Pulmonary artery endothelial cell (primary cell): ENCODE data around the gene REPIN1. TPM values are rescaled to one million over a fixed set of nuclear protein-coding genes. Genes with fewer than 3 reads are reported as not detected.
A peak's percentile ranks its signal among the peaks of the same experiment; 100 is the strongest.

Source experiments
- DNase-seq: peaks from one replicate; pipeline ENCODE4 v3.0.0-alpha.2; 2011; ENCODE audit warnings: low read depth, low spot score
- total RNA-seq: library from RNA; depleted of rRNA; stranded (reverse); fragments of >200 nt; gene quantifications from 2 replicates; pipeline ENCODE4 v1.2.3, GENCODE V29; 2014

Gene REPIN1
- total RNA-seq, result 72.8 and 72.9 TPM in 2 replicates

- DNase-seq, result peak; percentile 71
These were observed at the start of gene REPIN1 for GRCh38 chr7:150368096-150368883. Gene REPIN1 (plus strand): TSS chr7:150368822. CDS start chr7:150369712, 890 bp downstream.

DNA sequence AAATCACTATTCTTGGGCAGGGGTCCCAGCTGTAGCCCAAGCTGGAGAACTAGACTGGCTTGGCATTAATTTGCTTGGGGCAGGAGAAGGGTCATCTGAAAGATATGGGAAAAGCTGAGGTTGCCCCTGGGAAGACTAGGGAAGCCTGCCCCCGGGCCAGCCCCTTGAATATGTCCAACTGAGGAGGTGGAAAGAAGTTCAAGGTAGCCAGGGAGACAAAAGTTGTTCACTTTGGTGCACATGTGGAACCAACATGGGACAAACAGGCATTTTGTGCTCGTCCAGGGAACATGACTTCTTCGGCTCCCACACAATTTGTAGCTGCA, 46.9 kb upstream of the REPIN1 start:
- no peak for DNase-seq

- DNase-seq, result no peak
These were observed 46.3 kb upstream of the REPIN1 start for GRCh38 chr7:150322114-150322832.

GRCh38 chr7:150322833-150323681, 45.6 kb upstream of the REPIN1 start, which contains the start of the genes ACTR3C and LRRC61:
Gene ACTR3C (minus strand): TSS chr7:150323545. CDS start chr7:150295296, 28,249 bp downstream.
Gene LRRC61 (plus strand): TSS chr7:150323355. CDS start chr7:150336862, 13,507 bp downstream.
- no peak for DNase-seq

DNA sequence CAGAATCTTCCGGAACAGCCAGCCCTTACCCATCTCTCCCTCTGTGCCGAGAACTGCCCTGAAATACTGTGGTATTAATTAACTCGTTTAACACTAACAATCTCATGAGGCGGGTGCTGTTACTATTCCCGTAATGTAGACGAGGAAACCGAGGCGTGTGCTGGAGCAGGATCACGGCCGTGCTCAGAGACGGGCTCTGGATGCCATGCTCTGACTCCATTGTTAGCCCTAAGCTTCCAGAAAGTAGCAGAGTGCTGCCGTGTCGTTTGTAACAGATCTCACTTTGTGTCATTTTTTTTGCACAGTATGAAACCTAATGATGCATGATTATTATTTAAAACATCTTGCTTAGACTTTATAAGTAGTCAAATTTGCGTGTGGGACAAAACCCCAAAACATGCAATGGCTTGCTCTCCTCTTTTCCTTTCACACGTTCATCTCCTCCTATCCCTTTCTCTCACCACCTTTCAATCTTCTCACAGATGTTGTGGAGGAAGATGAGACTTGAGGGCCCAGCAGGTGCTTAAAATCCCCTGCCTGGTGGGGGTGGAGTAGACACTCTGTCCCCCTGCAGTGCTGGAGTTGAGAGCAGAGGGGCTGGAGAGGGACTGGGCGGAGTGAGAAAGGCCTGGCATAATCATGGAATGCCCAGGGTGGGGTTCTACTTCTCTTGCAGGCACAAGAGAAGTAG, 44.8 kb upstream of the REPIN1 start:
- no peak for DNase-seq

- no peak for DNase-seq
These were observed 44.2 kb upstream of the REPIN1 start for GRCh38 chr7:150324373-150324961.

DNA sequence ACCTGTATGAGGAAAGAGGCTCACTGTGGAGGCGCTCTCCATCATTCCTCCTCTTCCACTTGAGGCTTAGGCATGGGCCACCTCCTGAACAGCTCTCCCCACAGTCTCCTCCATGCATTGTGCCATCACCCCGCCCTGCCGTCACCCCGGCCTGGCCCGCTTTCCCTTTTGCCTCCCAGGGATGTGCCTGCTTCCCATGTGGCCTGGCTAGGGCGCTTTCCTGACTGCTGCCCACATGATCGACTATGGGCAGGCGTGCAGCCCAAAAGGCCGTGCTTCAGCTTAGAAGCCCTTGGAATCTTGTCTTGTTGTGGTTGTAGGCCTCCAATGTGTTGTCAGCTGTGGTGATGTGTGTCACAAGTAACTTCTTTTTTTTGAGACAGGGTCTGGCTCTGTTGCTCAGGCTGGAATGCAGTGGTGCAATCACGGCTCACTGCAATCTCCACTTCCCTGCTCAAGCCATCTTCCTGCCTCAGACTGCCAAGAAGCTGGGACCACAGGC, 43.5 kb upstream of the REPIN1 start:
- DNase-seq, result no peak

DNA sequence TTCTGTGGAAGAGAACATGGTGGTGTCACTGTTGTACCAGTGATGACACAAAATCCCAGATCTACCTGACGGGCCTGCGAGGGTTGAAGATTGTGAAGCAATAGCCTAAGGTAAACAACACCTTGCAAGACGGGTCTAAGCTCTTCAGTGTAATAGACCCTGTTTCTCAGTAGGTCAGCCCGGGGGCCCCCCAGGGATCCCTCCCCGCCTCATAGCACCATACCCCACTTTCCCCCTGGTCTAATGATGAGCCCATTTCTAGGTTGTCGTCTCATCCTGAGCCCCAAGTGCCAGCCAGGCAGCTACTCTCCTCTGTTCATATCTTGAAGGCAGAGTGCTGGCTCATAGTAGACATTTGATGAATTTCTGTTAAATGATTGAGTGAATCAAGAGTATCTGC, 42.7 kb upstream of the REPIN1 start:
- no peak for DNase-seq

DNA sequence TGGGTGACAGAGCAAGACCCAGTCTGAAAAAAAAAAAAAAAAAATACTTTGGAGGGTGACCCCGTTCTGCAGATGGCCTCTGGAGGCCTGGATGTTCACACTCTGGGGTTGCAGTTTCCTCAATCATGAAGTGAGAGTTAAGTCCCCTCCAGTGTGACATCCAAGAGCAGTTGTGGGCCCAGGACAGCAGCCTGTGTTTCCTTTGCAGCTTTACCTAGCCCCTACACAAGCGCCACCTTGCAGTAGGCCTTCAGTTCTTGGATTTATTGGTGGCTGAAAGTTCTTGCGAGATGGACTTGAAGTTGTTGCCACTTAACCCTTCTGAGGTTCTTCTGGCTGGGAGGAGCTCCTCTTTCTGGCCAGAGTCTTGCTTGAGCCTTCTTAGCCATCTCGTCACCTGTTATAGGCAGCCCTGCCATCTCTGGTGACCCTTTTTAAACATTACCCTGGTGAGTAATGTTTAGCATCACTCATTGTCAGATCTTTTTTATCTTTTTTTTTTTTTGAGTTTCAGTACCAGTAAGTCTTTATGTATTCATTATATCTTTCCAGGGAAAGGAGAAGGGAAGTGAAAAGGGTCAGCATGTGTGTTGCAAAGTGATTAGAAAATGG, 41.9 kb upstream of the REPIN1 start:
- DNase-seq, result no peak

DNA sequence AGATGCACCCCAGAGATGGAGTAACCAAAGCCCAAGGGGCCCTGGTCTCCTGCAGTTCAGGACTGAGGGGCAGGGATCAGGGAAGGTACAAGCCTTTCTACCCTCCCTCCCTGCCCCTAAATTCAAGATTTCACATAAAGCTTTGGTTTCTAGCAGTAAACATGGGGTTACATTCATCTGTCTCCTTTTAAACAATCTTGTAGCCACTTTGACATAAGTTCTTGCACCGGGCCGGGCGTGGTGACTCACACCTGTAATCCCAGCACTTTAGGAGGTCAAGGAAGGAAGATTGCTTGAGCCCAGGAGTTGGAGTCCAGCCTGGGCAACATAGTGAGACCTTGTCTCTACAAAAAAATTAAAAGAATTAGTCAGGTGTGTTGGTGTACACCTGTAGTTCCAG, 41.3 kb upstream of the REPIN1 start:
- DNase-seq, result no peak

DNA sequence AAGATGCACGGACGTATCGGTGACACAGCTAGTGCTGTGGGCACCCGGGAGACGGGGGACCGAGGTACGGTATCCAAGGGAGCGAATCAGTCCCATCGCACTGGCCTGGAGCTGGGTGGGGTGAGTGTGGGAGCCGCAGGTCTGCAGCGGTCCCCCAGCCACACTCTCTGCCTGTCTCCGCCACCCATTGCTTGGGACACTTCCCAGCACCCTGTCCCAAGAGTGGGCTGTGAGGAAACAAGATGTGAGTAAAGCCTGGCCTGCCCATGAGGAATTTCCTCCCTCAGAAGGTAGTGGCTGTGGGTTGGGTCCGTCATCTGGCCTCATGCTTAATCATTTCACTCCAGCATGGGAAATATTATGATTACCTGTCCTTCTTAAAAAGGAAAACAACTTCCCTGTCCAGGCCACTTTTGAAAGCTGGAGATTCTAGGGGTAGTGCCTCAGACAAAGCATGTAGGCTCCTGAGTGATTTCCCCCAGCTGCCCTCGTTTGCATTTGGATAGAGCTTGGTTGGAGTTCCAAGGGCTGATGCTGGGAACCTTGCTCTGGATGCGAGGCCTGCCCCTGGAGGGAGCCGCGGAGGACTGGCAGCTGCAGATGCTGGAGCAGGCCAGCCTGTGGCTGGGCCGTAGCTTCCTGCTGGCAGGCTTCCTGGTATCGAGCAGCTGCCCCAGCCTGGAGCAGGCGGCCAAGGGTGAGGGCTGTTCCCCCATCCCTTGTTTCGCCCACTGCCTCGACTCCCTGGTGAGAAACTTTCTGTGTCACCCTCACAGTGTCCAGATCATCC, 39.1 kb upstream of the REPIN1 start:
- no peak for DNase-seq

DNA sequence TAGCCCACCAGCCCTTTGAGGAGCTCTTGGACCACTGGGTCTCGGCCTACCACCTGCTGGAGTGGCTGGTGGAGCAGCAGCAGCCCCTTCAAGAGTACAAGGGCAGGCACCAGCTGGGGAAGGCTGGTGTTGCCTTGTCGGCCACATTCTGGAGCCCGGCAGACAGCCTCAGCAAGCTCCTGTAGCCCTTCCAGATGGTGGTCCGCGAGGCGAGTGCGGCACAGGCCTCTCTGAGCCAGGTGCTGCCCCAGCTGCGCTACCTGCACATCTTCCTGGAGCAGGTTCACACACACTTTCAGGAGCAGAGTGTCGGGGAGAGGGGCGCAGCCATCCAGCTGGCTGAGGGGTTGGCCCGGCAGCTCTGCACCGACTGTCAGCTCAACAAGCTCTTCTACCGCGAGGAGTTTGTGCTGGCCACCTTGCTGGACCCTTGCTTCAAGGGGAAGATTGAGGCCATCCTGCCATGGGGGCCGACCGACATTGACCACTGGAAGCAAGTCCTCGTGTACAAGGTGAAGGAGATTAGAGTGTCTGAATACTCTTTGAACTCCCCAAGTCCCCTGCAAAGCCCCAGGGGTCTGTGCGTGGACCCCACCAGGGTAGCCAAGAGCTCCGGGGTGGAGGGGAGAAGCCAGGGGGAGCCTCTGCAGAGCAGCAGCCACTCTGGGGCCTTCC, 38.3 kb upstream of the REPIN1 start:
- DNase-seq, result no peak

- no peak for DNase-seq
These were observed 35.6 kb upstream of the REPIN1 start for GRCh38 chr7:150332852-150333635.

DNA sequence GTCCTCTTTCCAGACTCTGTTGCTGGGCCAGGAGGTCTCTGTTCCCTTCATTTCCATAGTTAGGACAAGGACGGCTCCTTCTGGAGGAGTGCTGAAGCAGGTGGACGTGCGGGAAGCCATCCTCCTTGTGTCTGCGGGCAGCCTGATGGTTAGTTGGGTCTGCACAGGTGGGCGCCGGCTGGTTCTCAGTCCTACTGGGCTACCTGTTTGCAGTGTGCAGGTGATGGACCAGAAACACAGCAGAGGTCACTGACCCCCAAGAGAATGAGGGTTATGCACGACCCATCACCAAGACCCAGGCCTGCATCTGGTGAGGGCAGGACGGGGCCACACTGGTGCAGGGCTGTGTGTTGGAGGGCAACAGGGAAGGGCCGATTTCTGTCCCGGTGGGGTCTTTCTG, 35.0 kb upstream of the REPIN1 start:
- no peak for DNase-seq

- no peak for DNase-seq
These were observed 34.5 kb upstream of the REPIN1 start for GRCh38 chr7:150334108-150334507.

- no peak for DNase-seq
These were observed 33.4 kb upstream of the REPIN1 start for GRCh38 chr7:150335108-150335773.

- DNase-seq, result no peak
These were observed 32.9 kb upstream of the REPIN1 start for GRCh38 chr7:150335774-150336112.

DNA sequence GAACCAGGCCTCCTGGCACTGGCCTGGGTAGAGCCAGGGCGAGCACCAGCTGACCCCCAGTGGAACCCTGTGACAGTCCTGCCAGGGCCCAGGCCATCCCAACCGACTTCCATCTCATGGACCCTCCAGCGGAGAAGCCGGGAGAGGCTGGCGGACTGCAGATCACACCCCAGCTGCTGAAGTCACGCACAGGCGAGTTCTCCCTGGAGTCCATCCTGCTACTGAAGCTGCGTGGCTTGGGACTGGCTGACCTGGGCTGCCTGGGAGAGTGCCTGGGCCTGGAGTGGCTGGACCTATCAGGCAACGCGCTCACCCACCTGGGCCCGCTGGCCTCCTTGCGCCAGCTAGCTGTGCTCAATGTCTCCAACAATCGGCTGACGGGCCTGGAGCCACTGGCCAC, 31.9 kb upstream of the REPIN1 start:
- no peak for DNase-seq
